NOMO-1 (cell line): ENCODE measurements around the gene TULP4.
"Not testable (repeated sequence)": the region's sequence is repeated elsewhere in the genome, so short reads cannot be mapped to it uniquely, and the experiment has no call there.

Source experiments
- DNase-seq, 2 experiments: peaks; one replicate each; lab custom pipeline; 2025; ENCODE audit not compliant: unreplicated experiment in 2 of 2; lab: John Stamatoyannopoulos, UW

Gene TULP4

DNA sequence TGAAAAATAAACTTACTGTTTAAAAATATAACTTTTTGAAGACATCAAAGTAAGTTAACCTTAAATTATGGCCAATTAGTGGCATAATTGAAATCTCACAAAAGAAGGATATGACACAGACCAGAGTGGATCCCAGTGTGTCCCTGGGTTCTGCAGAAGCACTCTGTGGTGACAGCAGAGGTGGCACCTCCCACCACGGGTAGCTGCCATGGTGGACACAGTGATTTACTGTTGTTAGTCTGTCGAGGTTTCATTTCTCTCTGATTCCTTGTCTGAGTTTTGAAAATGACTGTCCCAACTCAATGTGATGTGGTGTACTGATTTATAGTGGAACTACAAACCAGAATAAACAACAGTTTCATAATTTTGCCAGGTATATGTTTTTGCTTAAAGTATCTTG, 76.5 kb downstream of the TULP4 start:
- no peak for DNase-seq

- no peak for DNase-seq
These were observed 77.1 kb downstream of the TULP4 start for GRCh38 chr6:158389193-158389919.

- no peak for DNase-seq
These were observed 79.0 kb downstream of the TULP4 start for GRCh38 chr6:158391276-158391675.

DNA sequence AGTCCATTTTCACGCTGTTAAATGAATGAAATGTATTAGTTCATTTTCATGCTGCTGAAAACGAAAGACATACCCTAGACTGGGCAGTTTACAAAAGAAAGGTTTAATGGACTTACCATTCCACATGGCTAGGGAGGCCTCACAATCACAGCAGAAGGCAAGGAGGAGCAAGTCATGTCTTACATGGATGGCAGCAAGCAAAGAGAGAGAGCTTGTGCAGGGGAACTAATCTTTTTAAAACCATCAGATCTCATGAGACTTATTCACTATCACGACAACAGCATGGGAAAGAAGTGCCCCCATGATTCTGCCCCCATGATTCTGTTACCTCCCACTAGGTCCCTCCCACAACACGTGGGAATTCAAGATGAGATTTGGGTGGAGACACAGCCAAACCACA, 79.7 kb downstream of the TULP4 start:
- DNase-seq: not testable (repeated sequence)

- no peak for DNase-seq
These were observed 83.9 kb downstream of the TULP4 start for GRCh38 chr6:158396136-158396535.

GRCh38 chr6:158397578-158397977, 85.3 kb downstream of the TULP4 start:
- DNase-seq: no peak

GRCh38 chr6:158398252-158399024, 86.2 kb downstream of the TULP4 start:
- no peak for DNase-seq

GRCh38 chr6:158399040-158399700, 86.9 kb downstream of the TULP4 start:
- DNase-seq: no peak

- DNase-seq: no peak
These were observed 89.9 kb downstream of the TULP4 start for GRCh38 chr6:158402184-158402583.

DNA sequence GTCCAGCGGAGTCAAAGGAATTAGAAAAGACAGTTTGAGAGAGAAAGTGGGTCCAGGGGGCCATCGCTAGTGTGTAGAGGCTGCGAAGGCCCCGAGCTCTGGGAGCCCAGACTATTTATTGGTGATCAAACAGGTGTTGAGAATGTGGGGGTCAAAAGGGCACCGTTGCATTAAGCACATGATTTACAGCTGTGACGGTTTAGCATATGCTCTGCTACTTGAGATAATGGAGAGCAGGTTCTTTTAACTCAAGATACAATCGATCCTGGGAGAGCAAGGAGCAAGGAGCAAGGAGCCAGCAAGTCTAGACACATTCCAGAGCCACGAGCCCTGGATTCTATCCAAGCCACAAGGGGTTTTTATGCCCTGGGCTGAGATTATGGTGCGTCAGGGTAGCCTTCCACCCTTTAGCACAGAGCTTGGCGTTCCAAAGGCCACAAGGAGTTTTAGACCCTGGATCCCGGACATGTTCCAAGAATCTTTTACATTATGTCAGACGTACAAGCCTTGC, 93.1 kb downstream of the TULP4 start:
- DNase-seq: not testable (repeated sequence)

DNA sequence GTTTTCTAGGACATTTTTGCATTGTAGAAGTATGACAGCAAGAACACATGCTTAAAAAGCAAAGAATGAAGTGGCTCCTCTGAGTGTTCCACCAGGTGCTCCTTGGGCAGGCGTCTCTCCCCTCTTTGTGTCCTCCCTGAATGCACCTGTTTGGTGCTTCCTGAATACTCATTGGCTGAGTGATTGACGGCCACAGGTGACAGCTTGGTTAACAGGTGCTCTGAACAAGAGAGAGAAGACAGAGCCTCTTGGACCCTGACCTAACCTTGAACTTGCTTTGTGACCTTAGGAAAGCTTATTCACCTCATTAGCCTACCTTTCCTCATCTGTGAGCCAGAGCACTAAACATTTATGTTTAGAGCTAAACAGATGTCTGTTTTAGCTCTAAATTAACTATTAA, 93.7 kb downstream of the TULP4 start:
- no peak for DNase-seq

GRCh38 chr6:158406736-158407135, 94.5 kb downstream of the TULP4 start:
- DNase-seq: no peak

DNA sequence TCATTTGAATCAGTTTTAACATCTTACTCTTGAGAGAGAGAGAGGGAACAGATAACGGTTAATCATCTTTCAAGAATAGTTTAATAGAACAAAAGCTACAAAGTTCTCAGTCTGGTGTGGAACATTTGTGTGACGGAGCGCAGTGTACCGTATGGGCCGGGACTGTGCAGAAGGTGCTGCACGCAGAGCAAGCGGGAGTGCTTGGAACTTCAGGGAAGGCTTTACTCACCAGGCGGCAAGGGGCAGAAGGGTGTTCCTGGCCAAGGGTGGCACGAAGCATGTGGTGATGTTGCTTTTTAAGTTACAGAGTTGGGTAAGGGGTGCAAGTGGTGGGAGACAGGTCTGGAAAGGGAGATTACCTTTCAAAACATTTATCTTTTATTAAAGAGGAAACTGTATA, 95.7 kb downstream of the TULP4 start:
- DNase-seq: no peak

DNA sequence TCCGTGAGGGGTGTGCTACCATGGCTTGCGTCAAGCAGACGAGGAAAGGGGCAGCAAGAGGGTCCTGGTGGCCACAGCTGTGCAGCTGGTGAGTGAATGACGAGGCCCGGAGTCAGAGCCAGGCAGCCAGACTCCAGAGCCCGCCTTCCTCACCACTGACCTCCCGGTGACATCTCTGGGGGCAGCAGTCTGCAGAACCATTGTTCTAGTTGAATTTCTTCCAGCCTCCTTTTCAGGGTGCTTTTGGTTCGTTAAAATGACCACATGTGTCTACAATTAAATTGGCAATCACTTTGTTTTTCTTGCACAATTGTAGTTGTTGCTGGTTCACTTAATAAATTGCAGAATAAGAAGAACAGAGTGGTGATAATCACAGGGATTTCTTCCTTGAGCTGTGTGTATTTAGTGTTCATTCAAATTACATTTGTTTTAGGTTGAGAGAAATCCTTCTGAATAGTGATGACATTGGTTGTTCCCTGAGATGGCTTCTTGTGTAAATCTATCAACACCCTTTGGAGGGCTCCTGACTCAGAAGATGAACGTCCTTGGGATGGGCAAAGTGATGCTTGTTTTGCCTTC, 96.4 kb downstream of the TULP4 start:
- no peak for DNase-seq

- DNase-seq: peak in 1 of 2 experiments; percentile 27
These were observed 97.2 kb downstream of the TULP4 start for GRCh38 chr6:158409451-158409850.

GRCh38 chr6:158410784-158411183, 98.5 kb downstream of the TULP4 start:
- no peak for DNase-seq

- DNase-seq: no peak
These were observed 99.7 kb downstream of the TULP4 start for GRCh38 chr6:158411998-158412397.

- DNase-seq: no peak
These were observed 100.8 kb downstream of the TULP4 start for GRCh38 chr6:158413028-158413427.

DNA sequence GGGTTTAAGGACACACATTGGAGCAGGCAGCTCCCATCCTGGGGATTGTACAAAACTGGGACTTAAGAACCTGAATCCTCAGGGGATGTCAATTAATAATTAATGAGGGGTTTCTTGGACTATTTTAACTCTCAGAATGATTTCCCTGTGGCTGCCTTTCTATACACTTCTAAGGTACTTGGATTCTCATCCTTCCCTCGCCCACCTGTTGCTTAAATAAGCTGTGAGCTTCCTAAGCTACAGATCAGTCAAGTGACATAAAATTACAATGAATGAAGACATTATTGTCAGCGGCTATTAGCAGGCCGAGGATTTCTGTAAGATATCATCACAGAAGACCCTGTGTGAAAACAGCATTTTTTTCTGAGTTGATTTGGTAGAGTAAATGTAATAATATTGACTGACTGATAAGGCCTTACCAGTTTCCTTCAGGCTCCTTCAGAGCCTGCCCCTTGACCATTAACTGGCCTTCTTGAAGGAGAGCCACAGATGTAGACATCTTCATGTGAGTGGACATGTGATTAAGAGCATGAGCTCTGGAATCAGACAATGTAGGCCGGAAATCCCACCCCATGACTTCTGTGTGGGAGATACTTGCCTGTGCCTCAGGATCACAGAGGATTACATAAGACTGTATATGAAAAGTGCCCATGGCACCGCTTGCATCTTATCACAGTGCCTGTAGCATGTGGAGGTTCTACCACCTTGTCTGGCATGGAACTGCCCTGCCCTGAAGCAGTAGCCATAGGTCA, 101.7 kb downstream of the TULP4 start:
- no peak for DNase-seq

- DNase-seq: no peak
These were observed 102.6 kb downstream of the TULP4 start for GRCh38 chr6:158414851-158415262.
